UCSD-AML1 (cell line): Measurements from ENCODE around the gene SLC16A4.

Experiments used
- DNase-seq: peaks from one replicate; lab custom pipeline; 2025; ENCODE audit not compliant: unreplicated experiment; lab: John Stamatoyannopoulos, UW

The SLC16A4 gene

DNA sequence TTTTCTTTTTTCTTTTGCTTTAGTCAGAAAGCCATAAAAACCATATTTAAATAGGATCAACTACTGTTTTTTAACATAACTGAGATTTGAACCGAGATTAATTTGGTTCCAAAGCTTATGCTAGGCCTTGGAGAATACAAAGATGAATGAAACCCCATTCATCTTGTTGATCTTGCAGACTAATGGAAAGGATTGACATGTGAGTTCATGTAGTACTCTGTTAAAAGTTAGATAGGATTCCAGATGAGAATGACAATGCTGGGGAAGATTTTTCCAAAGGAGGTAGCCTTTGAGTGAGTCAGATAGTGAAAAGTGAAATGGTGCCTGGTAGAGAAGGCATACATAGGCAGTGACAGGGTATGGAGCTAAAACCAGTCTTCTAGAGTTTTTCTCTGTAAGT lies 29.0 kb downstream of the SLC16A4 start:
- no peak for DNase-seq

DNA sequence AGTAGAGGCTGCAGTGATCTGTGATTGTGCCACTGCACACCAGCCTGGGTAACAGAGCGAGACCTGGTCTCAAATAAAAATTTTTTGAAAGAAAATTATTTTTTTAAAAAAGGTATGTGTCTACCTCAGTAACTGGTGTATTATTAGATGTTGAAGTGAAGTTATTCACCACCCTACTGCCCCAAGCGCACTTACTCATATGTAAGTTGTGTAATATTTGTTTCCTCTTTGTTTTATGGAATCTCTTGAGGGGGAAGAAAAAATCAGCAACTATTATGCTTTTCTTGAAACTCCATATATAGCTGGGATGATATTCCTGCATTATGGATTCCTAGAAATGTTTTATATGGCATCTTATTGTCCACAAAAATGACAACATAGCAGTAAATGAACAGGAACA lies 30.4 kb downstream of the SLC16A4 start:
- DNase-seq, result no peak

DNA sequence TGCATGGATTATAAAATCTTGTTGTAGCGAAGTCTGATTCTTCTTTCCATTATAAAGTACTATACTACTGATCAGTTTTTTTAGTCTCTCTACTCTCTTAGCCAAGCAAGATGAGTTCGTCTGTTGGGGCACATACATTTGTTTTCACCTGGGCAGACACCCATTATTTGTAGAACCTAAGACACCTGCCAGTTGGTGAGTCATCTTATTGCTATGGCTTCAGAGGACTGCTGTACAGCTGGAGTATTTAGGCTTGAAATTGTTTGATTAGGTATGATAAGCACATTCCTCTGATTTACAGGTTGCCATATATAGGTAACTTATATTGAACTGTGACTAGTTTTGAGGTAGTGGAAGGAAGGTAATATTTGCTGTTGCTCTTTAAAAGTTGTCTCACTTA lies 34.4 kb downstream of the SLC16A4 start:
- no peak for DNase-seq

DNA sequence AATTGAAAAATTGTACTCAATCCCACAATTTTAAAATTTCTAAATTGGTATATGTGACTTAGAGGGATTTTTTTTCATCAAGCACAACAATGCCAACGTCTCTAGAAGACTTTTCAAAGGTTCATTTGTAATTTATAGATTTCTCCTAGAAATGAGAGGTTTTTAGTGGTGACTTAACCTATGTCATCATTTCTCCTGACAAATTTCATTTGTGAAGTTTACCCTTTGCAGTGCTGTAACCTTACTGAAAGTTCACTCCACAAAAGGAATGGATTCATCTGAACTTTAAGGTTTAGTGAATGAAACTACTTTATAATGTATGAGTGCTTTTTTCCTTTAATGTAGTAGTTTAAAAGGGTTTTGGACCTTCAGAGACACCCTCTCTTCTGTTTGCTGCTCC lies 35.5 kb downstream of the SLC16A4 start:
- DNase-seq, result no peak

DNA sequence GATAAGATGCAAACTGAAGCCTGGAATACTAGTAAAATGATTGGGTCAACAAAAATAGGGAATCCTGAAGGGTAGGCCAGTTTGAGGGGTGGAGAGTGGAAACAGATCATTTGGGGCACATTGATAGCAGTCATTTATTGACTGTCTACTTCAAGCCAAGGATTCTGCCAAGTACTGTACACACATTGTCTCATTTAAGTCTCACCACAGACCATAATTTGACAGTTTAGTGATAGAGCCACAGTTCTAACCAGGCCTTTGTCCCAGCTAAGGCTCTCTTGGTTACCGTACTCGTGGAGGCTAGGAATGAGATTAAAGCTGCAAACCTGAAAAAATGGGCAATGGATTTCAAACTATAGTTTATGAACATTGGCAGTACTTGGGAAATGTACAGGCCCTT lies 40.5 kb downstream of the SLC16A4 start:
- DNase-seq, result no peak

DNA sequence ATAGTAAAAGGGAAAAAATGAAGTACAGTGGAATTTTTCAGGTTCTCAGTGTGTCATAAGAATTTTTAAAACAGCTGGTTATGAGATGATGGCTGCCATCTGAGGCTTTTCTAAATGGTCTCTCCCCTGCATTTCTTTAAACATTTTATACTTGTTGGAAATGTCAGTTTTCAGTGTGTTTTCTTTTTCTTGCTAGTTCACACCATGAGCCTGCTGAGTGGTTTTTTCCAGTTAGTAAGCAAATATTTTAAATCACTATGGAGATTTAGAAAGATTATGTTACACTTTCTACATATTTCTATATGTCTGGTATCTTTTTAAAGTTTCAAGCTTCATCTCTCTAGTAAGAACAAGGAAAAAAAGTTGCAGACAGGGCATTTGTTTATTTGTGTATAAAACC lies 42.1 kb downstream of the SLC16A4 start:
- no peak for DNase-seq

DNA sequence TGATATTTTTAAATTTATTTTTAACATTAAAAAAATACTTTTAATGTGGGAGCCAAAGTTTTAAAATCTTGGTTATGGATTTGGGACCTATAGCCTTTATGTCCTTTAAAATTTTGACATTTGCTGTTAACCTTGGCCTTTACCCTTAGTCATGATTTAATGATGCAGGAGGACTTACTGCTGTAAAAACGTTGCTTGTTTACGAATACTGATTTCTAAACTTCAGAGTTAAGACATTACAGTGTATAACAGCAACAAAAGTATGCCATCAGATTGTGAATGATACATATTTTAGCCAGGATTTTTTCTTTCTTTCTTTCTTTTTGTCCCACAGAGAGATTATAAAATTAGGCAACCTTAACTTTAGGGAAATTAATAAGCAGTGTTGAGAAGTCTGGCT lies 42.8 kb downstream of the SLC16A4 start:
- DNase-seq, result no peak

DNA sequence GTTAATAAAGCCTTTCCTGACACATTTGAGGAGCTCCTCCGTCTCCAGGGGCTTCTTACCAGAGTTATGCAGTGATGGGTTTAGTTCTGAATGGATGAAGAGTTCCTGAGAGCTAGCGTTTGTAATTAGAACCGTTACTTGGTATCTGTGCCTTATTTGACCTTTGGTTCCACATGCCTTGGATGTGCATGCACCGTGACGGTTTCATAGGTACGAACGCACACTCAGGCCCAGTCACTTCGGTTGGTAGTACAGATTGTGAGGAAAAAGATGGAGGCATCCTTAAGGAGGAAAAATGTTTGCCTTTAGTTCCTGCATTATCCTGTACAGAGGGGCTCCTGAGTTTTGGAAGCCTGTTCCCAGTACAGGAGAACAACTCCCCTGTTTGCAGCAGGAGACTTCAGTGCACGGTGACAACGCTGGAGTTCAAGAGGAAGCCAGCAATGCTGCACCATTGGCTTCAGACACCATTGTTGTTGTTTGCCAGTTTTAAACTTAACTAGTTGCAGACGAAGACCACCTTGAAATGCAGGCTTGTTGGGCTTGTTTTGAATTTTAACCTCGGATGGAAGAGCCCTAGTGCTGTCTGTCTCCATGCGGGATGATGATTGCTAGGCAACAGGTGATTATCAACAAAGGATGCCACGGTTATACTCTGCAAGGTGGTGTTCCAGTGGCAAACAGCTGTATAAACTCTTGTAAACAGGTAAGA lies 43.5 kb downstream of the SLC16A4 start:
- no peak for DNase-seq

DNA sequence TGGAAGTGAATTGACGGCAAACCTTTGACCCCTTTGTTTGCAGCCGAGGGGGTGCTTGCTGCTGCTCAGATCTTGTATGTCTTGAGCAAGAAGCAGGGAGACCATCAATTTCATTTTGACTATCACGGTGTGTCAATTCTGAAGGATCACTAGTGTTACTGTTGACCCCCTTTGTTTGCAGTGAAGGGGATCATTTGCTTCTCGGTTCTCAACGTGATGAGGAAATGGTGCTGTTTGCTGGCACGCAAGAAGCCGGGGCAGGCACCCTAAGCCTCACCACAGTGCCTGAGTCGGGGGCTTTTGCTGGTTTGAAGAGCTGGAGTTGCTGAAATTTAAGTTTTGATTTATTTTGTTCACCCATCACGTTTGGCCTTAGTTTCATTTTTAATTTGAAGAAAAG lies 44.1 kb downstream of the SLC16A4 start:
- DNase-seq, result no peak

DNA sequence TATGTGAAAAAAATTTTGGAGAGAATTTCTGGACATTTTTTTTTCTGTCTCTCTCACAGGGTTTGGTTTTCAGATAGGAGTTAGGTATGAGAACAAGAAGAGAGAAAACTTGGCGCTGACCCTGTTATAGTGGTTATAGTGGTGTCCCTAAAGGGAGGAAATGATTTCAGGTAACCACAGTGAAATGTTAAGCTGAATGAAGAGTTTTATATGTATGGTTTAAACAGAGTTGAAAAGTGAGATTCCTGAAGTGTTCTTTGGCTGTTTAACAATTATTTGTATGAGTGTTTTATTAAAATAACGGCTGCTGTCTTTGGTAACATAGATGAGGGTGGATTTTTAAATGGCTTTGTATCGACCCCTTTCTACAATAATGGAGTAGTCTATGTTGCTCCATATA lies 45.3 kb downstream of the SLC16A4 start:
- no peak for DNase-seq

DNA sequence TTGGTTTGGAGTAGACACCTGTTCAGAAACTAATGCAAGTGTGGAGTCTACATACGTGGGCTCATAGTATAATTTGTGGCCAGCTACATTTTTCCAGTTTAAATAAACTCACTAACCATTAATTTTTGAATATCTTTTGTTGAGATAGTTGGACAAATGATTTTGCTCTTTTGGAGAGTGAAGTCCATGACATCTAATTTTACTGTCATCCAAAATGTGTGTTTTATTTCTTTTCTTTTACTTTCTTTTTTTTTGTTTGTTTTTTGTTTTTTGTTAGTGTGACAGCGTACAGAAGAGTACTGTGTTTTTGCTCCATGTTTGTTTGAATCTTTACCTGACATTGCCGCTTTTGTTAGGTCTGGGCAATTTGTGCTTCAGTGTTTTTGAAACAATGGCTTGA lies 46.7 kb downstream of the SLC16A4 start:
- DNase-seq, result no peak

DNA sequence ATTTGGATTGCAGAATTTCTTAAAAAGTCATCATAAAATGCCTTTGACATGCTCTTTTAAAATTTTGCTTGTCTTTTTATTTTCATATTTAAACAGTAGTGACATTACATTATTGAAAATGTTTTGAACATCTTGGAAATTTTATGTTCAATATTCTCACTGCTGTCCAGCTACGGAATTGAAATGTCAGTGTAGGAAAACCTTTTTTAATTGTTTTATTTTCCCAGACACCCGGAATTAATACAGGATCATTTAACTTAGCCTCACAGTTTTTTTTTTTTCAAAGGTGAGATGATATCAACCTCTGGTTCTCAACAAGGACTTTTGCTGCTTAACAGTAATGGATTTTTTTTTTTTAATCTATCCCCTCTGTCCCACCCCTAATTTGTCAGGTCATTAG lies 47.6 kb downstream of the SLC16A4 start:
- no peak for DNase-seq

DNA sequence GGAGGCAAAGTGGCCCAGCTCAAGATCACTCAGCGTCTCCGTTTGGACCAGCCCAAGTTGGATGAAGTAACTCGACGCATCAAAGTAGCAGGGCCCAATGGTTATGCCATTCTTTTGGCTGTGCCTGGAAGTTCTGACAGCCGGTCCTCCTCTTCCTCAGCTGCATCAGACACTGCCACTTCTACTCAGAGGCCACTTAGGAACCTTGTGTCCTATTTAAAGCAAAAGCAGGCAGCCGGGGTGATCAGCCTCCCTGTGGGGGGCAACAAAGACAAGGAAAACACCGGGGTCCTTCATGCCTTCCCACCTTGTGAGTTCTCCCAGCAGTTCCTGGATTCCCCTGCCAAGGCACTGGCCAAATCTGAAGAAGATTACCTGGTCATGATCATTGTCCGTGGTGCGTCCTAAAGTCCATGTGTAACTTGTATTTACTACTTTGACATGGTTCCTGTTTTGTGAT lies 48.9 kb downstream of the SLC16A4 start:
- DNase-seq, result no peak

DNA sequence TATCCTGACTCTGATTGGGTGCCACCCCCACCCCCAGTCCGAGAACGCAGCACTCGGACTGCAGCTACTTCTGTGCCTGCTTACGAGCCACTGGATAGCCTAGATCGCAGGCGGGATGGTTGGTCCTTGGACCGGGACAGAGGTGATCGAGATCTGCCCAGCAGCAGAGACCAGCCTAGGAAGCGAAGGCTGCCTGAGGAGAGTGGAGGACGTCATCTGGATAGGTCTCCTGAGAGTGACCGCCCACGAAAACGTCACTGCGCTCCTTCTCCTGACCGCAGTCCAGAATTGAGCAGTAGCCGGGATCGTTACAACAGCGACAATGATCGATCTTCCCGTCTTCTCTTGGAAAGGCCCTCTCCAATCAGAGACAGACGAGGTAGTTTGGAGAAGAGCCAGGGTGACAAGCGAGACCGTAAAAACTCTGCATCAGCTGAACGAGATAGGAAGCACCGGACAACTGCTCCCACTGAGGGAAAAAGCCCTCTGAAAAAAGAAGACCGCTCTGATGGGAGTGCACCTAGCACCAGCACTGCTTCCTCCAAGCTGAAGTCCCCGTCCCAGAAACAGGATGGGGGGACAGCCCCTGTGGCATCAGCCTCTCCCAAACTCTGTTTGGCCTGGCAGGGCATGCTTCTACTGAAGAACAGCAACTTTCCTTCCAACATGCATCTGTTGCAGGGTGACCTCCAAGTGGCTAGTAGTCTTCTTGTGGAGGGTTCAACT lies 49.5 kb downstream of the SLC16A4 start:
- DNase-seq, result no peak

DNA sequence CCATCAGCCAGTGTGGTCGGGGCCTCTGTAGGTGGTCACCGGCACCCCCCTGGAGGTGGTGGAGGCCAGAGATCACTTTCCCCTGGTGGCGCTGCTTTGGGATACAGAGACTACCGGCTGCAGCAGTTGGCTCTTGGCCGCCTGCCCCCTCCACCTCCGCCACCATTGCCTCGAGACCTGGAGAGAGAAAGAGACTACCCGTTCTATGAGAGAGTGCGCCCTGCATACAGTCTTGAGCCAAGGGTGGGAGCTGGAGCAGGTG lies 50.7 kb downstream of the SLC16A4 start:
- DNase-seq, result no peak

DNA sequence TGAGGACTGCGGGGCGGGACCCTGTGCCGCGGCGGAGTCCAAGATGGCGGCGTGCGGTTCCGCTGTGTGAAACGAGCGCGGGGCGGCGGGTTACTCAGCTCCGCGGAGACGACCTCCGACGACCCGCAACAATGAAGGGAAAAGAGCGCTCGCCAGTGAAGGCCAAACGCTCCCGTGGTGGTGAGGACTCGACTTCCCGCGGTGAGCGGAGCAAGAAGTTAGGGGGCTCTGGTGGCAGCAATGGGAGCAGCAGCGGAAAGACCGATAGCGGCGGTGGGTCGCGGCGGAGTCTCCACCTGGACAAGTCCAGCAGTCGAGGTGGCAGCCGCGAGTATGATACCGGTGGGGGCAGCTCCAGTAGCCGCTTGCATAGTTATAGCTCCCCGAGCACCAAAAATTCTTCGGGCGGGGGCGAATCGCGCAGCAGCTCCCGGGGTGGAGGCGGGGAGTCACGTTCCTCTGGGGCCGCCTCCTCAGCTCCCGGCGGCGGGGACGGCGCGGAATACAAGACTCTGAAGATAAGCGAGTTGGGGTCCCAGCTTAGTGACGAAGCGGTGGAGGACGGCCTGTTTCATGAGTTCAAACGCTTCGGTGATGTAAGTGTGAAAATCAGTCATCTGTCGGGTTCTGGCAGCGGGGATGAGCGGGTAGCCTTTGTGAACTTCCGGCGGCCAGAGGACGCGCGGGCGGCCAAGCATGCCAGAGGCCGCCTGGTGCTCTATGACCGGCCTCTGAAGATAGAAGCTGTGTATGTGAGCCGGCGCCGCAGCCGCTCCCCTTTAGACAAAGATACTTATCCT lies 51.2 kb downstream of the SLC16A4 start:
- peak; percentile 63 for DNase-seq

DNA sequence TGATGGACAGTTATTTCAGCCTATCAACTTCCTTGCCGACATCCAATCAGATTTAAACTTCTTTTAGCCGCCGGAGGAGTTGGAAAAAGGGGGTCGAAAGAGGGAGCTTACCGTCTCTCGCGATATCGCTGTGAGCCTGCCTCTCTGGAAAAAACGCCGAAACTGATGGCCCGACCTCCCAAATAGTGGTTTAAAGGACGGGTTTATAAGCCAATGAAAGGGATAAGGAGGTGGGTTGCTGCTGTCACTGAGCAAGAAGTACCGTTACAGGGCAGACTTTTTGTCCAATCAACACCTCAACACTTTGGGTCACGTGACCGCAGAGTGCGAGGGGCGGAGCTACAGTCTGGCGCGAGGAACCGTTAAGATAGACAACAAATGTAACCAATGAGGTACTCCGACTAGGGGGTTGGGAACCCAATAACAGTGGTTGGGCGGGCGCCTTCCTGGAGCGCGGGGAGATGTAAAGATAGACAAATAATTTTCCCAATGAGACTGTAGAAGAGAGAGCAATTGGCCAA lies 51.9 kb downstream of the SLC16A4 start, which contains the start of gene RBM15:
Gene RBM15 (plus strand): TSS at position 492 of the 521 bp plus-strand sequence. CDS start 29 bp downstream, at position 521.
- peak; percentile 98 for DNase-seq

DNA sequence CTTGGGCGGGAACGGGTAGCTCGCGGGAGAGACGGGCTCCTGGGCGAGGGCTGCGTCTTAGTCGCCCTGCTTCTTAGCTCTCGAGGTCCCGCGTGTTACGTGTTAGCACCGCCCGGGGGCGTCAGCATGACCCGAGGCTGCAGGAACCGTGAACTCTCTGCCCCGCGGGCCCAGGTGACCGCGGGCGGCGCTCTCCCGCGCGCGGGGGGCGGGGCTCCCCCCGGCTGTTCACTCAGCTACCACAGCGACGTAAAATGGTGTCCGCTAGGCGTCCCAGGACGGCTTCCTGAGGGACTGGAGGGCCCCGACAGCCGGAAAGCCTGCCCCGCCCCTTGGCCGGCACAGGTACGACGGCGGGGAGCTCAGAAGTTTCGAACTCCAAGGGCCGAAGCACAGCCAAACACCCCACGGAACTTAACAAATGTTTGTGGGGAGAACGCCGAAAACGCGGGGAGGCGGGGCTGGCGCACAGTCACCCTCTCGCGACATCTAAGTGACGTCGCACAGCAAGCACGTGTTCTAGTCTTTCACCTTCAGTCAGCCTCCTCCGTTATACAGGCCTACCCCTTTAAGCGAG lies 52.4 kb downstream of the SLC16A4 start:
- DNase-seq, result peak; percentile 98

DNA sequence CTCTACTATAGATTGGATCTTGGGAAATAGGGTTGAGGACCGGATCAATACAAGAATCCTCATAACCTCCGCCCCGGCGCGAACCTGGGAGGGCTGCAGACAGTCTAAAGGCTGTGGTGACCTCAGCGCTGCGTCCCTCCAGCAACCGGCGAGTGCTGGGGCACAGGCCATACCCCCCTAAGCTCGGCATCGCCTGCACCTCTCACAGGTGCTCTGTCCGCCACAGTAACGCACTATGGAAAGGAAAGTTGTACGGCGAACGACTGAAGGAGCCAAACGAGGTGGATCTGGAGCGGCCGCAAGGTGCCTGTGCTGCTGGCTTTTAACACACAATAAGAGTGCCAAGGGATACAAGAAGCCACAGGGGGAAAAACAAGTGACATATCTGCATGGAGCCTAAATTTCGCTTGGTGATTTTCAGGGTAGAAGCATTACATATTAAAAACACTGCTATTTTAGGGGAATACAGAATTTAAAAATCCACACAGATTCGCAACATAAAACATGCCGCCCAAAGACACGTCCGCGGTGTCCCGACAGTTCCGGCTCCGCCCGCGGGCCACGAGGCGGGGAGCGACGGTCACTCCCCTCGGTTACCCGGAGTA lies 53.0 kb downstream of the SLC16A4 start:
- peak; percentile 57 for DNase-seq

DNA sequence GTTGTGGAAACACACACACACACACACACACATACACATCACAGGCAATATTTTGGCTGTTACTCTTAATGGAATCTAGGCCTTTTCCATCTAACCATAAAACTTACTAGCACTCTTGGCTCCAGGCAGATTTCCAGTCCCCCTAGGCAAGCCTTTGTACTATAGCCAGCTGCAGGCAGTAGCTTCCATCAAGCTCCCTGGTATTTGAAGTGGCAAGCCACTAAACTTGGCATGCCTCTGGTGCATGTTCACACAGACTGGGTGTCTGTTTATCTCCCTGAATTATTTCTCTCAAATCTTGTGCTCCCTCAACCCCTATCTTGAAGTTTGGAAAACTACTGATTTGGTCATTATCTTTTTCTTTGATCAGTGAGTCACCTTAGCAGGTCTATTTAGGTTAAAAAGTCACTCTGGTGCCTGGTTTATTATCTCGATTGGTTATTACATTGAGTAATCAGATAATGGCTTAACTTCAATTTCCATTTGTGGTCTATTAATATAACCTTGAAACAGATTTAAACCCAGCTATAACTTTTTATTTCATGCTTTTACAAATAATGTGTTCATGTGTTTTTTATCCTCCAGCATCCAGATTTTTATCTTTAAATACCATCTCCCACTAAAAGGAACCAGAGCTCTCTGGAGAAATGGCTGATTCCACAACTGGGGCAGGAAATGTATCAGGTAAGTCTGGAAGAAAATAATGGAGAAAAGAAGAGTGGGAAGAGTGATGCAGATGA lies 54.4 kb downstream of the SLC16A4 start:
- no peak for DNase-seq
